ENCODE results near the gene TRPV5. TPM values are rescaled to one million over a fixed set of nuclear protein-coding genes. Genes with fewer than 3 reads are reported as not detected.

Gene TRPV5
- total RNA-seq, 2 donors from 2014 or later: not detected

DNA sequence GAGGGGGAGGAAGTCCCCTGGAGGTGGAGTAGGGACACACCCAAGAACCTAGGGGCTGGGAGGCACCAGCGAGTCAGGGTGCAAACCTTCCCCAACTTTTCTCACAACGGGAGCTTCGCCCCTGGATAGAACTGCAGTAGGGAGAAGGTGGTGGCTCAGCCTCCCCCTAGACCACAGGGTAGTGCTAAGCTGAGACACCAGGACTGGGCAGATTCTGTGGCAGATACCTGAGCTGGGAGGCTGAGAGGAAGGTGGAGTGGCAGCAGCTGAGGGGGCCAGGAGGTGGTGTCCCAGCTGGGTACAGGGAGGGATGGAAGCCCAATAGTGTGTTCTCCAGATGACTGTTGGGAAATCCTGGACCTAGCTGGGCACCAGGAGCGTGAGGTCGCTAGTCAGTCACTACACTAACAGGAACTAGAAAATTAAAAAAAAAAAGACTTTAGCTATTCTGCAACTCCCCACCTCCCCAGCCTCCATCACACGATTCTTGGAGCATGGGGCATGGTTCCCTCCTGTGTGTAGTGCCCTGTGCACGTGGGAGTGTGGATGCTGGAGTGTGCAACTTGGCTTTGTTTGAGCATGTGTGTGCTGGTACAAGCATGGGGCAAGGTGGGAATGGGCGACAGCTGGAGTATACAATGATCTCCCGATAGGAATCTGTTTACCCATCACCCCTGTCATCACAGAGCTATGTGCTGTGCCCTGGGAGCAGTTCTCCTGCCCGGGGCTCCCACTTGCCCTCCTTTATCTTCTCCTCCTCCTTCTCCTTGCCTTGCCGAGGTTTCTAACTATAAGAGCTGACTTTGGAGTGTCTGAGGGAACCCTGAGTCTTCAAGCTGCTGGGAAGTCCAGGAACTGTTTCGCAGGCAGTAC is 39.2 kb downstream of the TRPV5 start:
- DNase-seq (no peak), ATAC-seq (no peak)
- intact Hi-C loops (cut with DNase I, micrococcal nuclease): no loop called here

DNA sequence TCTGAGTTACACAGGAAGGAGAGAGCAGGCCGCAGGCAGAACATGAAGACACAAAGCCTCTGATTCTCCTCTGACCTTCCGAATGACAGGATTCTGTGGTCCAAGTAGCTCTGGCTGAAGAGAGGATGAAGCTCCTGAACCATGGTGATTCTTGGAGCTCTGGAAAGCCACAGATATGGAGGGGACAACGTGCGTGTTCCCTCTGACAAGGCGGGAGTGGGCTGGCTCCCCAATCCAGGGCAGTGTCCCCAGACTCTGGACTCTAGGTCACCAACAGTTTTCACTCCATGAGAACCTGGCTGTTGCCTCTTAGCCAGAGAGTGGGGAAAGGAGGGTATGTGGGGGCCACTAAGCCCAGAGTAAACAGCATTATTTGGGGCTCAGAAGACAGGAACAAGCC is 40.6 kb downstream of the TRPV5 start:
- no peak for DNase-seq
- no peak for ATAC-seq
- intact Hi-C loops (cut with DNase I, micrococcal nuclease): no loop called here

DNA sequence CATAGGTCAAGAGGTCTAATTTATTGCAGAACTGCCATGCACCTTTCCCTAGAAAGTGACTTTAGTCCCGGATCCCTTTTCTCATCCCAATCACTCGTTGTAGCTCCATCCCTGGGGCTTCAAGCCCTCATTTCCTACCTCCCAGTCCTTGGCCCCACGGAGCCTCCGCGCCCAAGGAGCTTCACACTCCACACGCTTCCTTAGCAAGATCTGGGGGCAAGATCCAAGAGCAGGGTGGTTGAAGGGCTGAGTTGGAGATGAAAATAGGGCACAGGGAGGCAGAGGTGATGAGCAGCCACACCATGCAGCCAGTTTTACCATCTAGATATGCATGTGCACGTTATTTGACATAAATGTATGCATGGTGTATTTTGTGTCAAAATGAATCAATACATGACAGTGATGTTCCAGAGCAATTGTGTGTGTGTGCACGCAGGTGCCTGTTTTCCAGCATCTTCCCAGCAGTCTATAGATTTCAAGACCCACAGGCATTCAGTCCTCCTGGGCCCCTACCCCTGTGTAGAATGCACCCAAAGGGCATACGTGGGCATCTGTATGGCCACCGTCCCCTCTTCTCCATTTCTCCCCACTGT is 42.0 kb downstream of the TRPV5 start:
- DNase-seq (no peak), ATAC-seq (no peak)
- intact Hi-C loops (cut with DNase I, micrococcal nuclease): no loop called here

DNA sequence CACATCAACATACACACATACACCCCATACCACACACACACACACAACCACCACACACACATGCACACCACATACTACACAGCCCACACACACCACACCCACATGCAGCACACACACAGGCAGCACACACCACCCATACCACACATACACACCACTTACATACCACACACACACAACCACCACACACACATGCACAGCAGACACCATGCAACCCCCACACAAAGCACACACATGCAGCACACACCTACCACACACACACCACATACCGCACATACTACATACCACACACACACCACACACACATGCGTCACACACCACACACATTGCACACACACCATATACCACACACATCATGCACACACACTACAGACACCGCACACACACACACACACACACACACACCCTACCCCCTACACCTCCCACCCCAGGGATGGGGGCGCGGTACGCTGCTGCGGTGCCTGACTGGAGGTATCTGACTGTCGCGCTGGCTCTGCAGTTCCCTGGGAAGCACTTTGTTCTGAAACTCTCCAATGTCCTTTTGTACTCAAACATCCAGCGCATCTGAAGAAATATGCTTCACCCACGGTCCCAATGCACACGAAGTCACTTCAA is 42.6 kb downstream of the TRPV5 start:
- peak in 1 of 2 donors; percentile 3 for DNase-seq
- ATAC-seq: no peak
- intact Hi-C loops (cut with DNase I, micrococcal nuclease): no loop called here

DNA sequence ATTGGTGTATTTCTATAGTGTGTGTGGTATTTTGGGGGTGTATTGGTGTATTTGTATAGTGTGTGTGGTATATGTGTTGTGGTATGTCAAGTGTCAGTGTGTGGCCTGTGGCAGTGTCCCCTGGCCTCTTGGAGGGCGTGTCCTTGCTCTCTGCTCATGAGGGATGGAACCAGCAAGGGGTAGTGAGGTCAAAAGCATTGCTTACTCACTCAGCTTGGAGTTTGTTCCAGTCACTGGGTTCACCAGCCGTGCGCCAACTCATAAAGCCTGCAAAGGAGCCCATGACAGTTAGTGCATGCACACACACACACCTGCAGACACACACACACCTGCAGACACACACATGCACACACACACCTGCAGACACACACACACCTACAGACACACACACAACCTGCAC is 43.7 kb downstream of the TRPV5 start:
- peak; percentile 37 for ATAC-seq
- DNase-seq: peak in 1 of 2 donors; percentile 5
- intact Hi-C loops (cut with DNase I, micrococcal nuclease): no loop called here

DNA sequence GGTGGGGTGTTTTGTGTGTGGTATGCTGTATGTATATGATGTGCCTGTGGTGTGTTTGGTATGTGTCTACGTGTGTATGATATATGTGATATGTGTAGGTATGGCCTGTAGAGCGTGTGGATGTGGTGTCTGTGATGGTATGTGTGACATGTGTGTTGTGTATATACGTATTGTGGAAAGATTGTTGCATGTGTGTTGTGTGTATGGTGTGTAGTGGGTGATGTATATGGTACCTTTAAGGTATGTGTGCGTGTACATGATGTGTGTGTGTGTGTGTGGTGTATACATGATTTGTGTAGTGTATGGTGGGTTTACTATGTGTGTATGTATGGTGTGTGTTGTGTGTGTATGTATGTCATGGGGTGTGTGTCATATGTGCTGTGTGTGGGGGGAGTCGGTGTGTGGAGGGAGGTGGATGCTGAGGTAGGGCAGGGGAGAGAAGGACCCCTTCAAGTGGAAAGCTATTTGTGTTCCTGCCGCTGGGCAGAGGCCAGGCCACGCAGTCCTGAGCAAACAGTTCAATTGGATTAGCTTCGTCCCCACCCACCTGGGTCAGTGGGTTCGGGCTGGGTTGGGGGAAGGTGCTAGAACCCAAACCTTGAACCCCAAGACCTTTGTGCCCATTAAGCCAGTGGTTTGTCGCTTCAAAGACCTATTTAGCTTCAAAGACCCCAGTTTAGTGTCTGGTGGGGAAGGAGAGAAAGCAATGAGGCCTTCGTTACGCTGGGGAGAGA is 46.1 kb downstream of the TRPV5 start:
- DNase-seq (peak in 1 of 2 donors; percentile 10), ATAC-seq (no peak)
- intact Hi-C loops (cut with DNase I, micrococcal nuclease): no loop called here

DNA sequence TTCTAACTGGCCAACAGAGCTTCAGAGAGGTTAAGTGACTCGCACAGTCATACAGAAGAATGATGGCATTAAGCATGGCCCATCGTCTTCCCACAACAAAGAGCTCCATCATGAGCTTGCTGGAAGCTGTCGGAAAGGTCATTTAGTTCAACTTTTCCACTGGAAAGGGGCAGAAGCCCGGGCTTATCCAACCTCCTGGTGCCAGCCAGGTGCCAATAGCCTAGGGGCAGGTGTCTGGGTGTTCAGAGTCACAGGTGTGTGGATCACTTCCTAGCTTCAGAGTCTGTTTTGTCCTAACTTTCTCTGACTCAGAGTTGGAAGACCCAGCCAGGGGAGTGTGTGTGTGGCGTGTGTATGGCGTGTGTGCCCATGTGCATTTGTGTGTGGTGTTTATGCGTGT is 46.7 kb downstream of the TRPV5 start:
- intact Hi-C loops (cut with DNase I, micrococcal nuclease): no loop called here
- DNase-seq (peak in 1 of 2 donors; percentile 1), ATAC-seq (no peak)

DNA sequence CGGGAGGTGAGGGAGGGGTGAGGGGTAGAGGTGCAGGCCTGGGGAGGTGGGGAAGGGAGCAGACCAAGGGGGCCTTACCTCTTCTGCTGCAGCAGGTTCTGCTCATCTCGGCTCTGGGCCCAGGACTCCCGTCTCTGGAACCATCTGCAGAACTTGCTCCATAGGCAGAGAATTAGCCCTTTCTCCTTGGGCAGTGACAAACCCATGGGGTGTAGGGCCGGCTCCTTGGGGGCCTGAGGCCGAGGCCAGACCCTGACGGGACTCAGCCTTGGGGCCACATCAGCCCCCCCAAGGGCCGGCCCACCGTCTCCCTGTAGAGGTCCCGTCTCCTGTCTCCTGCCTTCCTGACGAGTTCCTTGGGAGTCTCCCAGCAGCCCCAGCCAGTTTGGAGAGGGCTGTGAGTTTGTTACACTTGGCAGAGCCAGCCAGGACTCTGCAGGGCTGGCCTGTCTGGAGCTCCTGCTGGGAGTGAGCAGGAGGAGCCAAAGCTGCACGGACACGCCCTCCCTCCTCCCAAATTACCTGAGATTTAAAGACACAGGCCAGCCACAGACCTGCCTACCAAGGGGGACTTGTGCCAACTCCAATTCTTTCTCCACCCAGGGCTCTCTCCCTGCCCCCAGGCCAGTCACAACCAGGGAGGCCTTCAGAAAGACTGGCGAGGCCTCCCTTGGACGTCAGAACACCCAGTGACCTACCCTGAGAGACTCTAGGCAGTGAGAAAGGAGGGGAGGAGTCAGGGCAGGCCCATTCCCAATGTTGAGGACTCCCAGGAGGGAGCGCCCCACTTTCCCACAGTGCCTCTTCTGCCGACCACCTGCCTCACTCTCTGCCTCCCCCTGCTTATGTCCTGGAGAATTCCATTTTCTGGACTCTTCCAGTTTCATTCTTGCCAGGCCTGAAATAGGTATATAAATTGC is 48.0 kb downstream of the TRPV5 start, which contains the start of gene TRPV6:
TSS of gene TRPV6 (minus strand) at position 435 of the 920 bp plus-strand sequence.
- intact Hi-C loops (cut with DNase I, micrococcal nuclease): no loop called here
- peak; percentile 98 for ATAC-seq
- DNase-seq: peak; percentile 41 to 50

DNA sequence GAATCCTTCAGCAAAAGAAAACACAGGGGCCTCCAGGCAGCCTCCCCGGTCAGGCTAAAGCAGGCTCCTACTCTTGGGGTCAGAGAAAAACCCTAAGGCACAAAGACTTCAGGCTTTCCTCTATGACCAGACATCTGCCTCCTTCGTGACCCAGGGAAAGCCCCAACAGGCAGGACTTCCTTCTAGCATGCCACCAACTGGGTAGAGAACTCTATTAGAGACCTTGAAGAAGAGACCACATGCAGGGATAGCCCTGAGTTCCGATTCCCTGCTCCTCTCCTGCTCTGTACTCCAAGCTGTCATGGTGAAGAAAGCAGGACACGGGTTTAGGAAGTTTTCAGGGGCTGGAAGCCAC is 49.3 kb downstream of the TRPV5 start:
- intact Hi-C loops (cut with DNase I, micrococcal nuclease): no loop called here
- peak in 1 of 2 donors; percentile 15 for DNase-seq
- no peak for ATAC-seq

DNA sequence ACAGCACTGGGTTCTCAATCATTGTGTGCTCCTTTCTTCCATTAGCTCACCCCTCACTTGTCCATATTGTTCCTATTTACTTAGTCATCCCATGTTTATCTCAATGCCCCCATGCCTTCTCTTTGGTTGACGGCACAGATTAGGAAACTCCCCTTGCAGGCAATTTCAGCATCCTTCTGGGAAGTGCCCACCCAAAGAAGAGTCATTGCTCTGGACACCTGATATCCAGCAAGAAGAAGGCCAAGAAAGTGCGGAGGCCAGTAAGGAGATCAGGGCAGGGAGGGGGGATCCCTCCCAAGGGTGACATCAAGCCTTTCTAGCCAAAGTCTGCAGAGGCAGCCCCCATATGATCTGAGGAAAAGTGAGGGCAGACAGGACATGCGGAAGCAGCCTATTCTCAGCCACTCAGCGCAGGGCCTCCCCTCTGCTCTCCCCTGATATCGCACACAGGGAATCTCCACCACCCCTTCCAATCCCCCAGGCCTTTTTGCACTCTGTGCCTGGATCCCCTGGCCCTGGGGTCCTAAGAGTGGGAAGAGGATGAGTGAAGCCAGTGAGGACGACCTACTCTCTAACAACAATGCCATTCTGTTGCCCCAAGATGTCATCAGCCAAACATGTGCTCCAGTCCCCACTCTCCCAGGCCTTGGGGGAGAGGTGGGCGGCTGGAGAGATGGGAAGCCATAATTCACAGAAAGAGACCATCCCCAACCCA is 49.8 kb downstream of the TRPV5 start:
- intact Hi-C loops (cut with DNase I, micrococcal nuclease): no loop called here
- ATAC-seq (no peak), DNase-seq (peak in 1 of 2 donors; percentile 11)

DNA sequence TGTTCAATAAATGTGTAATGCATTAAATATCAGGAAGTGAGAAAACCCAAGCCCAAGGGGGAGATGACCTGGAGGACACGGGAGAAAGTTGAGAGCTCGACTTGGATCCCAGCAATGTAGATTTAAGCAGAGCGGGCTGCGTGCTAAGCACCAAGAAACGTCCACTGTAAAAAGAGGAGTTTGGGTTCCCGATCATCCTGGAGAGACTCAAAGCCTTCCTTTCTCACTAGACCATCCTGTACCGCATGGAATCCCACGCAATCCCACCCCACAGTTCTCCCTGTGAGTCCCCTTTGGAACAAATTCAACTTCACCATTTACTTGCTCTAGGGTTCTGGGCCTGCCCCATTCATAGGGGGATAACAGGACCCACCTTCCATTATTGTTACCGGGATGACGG is 50.4 kb downstream of the TRPV5 start:
- intact Hi-C loops (cut with DNase I, micrococcal nuclease): no loop called here
- DNase-seq: peak in 1 of 2 donors; percentile 2
- ATAC-seq: no peak

DNA sequence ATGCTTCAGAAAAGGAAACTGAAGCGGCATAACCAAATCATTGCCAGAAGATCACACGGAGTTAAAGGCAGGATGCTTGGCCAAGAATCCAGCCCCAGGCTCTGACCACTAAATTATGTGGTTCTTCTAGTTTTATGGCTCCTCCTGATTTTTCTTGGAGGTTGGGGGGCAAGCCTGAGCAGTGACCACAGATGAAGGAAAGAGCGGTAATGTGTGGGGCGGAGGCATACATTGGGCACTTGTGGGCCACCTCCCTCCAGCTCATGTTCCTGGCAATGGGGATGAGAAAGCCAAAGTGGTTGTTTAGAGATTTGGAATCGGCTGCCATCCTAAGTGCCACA is 51.2 kb downstream of the TRPV5 start:
- no peak for ATAC-seq
- intact Hi-C loops (cut with DNase I, micrococcal nuclease): no loop called here
- DNase-seq: no peak

DNA sequence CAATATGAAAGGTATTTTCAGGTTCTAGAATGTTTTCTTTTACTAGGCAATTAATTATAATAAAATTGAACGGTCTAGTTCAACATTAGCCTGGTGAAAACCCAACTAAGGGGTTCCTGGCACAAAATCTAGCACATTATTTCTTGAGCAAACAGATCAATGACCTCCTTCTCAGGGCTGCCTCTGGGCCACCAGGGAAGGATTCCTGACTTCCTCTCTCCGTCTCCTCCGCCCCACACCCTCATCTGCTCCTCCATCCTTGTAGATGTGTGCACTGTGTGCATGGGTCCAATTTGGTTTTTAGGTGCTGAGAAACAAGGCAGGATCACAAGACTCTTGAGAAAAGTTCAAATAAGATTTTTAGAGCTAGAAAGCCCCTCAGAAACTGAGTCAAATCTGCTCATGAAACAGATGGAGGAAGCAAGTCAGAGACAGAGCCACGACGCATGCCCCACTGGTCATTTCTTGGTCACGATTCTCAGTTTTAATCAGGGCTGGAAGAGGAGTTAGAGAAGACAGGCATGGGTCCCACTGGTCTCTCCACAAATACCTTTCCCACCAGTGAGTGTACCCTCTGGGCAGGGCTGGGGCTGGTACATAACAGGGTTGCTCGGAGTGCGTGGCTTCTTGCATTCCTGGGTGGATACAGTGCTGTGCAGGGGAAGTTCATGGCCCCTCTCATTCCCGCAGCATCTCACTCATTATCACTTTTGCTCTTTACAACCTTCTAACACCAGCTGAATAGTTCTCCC is 51.8 kb downstream of the TRPV5 start:
- DNase-seq (peak in 1 of 2 donors; percentile 5), ATAC-seq (no peak)
- intact Hi-C loops (cut with DNase I, micrococcal nuclease): no loop called here

DNA sequence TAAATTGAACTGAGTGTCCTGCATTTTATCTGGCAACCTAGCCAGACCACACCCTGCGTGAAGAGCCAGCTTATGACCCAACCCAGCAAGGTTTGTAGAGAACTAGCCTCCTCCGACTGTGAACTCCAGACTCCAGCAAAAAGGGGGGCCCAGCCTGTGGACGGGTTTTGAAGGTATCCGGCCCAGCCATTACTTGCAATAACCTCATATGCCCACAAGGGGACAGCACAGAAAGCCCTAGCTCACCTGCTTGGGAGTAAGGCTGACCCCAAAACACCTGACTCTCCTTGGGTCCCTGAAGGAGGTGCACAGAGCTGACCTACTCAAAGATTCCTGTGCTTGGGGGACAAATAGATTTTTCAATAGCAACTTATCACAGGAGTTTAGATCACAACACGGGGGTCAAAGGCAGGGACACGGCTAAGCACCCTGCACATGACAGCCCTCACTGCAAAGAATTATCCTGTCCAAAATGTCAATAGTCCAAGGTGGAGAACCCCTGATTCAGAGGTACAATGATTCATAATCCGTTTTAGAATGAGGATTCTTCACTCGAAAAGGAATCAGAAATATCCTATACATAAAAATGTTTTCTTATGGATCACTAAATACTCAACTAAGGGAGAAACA is 52.6 kb downstream of the TRPV5 start:
- intact Hi-C loops (cut with DNase I, micrococcal nuclease): no loop called here
- DNase-seq: peak in 1 of 2 donors; percentile 20
- ATAC-seq: peak; percentile 48

DNA sequence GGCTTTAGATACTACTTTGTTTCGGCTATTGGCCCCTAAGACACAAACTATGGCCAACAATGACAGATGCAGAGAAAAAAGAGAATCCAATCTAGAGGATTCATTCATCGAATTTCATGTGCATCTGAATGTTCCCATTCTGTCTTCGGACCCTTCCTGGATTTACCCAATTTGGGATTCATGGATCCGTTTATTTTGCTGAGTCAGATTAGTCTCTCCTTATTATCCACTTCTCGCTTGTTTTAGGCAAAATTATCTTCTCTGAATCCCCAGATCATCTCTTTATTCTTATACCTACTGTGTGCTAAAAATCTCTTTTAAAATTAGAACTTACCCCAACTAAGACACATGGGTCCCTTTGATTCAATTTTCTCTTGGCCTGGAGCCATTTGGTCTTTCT is 54.5 kb downstream of the TRPV5 start:
- intact Hi-C loops (cut with DNase I, micrococcal nuclease): no loop called here
- ATAC-seq: no peak
- DNase-seq: no peak

DNA sequence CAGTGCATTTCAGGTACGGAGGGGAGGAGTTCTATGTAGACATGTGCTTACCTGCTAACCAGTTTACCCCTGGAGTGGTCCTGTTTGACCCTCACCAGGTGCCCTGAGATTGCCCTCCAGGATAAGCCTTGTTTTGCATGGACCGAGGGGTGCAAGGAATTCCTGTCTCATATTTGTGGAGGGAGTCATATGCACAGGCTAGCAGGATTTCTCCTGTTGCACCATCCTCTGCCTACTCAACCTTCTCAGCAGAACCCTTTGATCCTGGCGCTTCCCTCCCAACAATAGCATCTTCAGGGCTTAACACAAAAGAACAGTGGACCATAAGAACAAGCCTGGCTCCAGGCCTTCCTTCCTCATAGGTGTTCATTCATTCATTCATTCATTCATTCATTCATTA is 55.2 kb downstream of the TRPV5 start:
- DNase-seq: peak in 1 of 2 donors; percentile 0
- intact Hi-C loops (cut with DNase I, micrococcal nuclease): no loop called here

More for the DNA sequence above, 55.2 kb downstream of the TRPV5 start:
- ATAC-seq: no peak

All from left colon (tissue), 2 donors.